GM10847 (cell line): ENCODE results near the gene HBA2.

ENCODE experiments used
- POLR2A ChIP-seq: IDR thresholded peaks from 2 replicates; pipeline ENCODE4 v1.6.1; 2011; ENCODE audit not compliant: insufficient read length; ENCODE audit errors: extremely low read depth

The HBA2 gene

GRCh38 chr16:152141-153128, 20.2 kb upstream of the HBA2 start, which contains the start of gene HBZ:
Gene HBZ, plus strand, starts transcription at chr16:152644. Its CDS starts 266 bp downstream, at chr16:152910.
- TF ChIP-seq POLR2A: no peak

GRCh38 chr16:154217-155030, 18.3 kb upstream of the HBA2 start:
- TF ChIP-seq POLR2A: no peak

GRCh38 chr16:155031-155398, 17.7 kb upstream of the HBA2 start:
- no peak for TF ChIP-seq POLR2A

- no peak for TF ChIP-seq POLR2A
Observed at GRCh38 chr16:159136-159849, 13.4 kb upstream of the HBA2 start.

- no peak for TF ChIP-seq POLR2A
Observed at GRCh38 chr16:160691-161190, 11.9 kb upstream of the HBA2 start.

- no peak for TF ChIP-seq POLR2A
Observed at GRCh38 chr16:162271-162991, 10.2 kb upstream of the HBA2 start.

- TF ChIP-seq POLR2A: no peak
Observed at GRCh38 chr16:164827-165538, 7.7 kb upstream of the HBA2 start.

GRCh38 chr16:165539-166374, 6.9 kb upstream of the HBA2 start, which contains the start of gene HBM:
Gene HBM, plus strand, starts transcription at chr16:165978. Its CDS starts 20 bp downstream, at chr16:165998.
- TF ChIP-seq POLR2A: no peak

- no peak for TF ChIP-seq POLR2A
Observed at GRCh38 chr16:166375-167121, 6.1 kb upstream of the HBA2 start.

GRCh38 chr16:167122-167690, 5.5 kb upstream of the HBA2 start:
- TF ChIP-seq POLR2A: no peak

- no peak for TF ChIP-seq POLR2A
Observed at GRCh38 chr16:168424-168823, 4.3 kb upstream of the HBA2 start.

- TF ChIP-seq POLR2A: no peak
Observed at GRCh38 chr16:169014-169413, 3.7 kb upstream of the HBA2 start.
